Naive thymus-derived CD4-positive, alpha-beta T cell (primary cell): ENCODE measurements around the gene NBEA. TPM values are rescaled to one million over a fixed set of nuclear protein-coding genes. Genes with fewer than 3 reads are reported as not detected.

Experiments used
- ATAC-seq: fragments of 150-1000 bp; cut with Tn5 transposase; 2 replicates; pipeline ENCODE4 v1.10.0; 2021; ENCODE audit warnings: mild to moderate bottlenecking, moderate library complexity
- CTCF ChIA-PET: fragments of 350-600 bp; sonication (Branson Sonifier 250); formaldehyde crosslinking; loops from one replicate; lab custom pipeline; 2021; ENCODE audit warnings: antibody characterized with exemption; lab: Charles Lee
- POLR2A ChIA-PET: fragments of 350-600 bp; sonication (Branson Sonifier 250); formaldehyde crosslinking; loops from one replicate; lab custom pipeline; 2021; ENCODE audit warnings: antibody characterized with exemption, inconsistent platforms; lab: Charles Lee
- DNase-seq, 9 donors: peaks; one replicate each; pipeline versions ENCODE4 v3.0.0 to v3.0.0-alpha.2; 2020 to 2022; ENCODE audit warnings: mixed read lengths in 1 of 9
- H3K27ac ChIP-seq: one replicate; pipeline ENCODE4 v1.7.0; 2013; ENCODE audit warnings: mild to moderate bottlenecking, low read depth, low read length, moderate library complexity
- H3K27me3 ChIP-seq, 2 donors: one replicate each; pipeline ENCODE4 v1.7.0; 2013; ENCODE audit warnings: low read length in 2 of 2, mild to moderate bottlenecking in 2 of 2, moderate library complexity in 2 of 2; ENCODE audit not compliant: control insufficient read depth in 2 of 2, insufficient read depth in 2 of 2
- H3K36me3 ChIP-seq, 3 experiments: 1 replicate in 2 of 3; 2 replicates in 1 of 3; pipeline ENCODE4 v1.7.0; 2013; ENCODE audit warnings: low read length in 3 of 3, mild to moderate bottlenecking in 3 of 3, moderate library complexity in 1 of 3; ENCODE audit not compliant: insufficient read depth in 3 of 3, control insufficient read depth in 2 of 3
- H3K4me1 ChIP-seq, 2 donors: one replicate each; pipeline ENCODE4 v1.7.0; 2013; ENCODE audit warnings: low read length in 2 of 2, mild to moderate bottlenecking in 2 of 2, moderate library complexity in 1 of 2; ENCODE audit not compliant: control insufficient read depth in 2 of 2, insufficient read depth in 2 of 2
- H3K4me3 ChIP-seq: 2 replicates; pipeline ENCODE4 v1.7.0; 2013; ENCODE audit warnings: mild to moderate bottlenecking, low read length
- H3K9me3 ChIP-seq, 3 experiments: 1 replicate in 2 of 3; 2 replicates in 1 of 3; pipeline ENCODE4 v1.7.0; 2013; ENCODE audit warnings: low read length in 3 of 3; ENCODE audit not compliant: control insufficient read depth in 2 of 3
- H3K27ac Mint-ChIP-seq, 9 donors: one replicate each; pipeline ENCODE4 v1.8.0; 2020 to 2022; ENCODE audit warnings: mixed read lengths in 9 of 9, mild to moderate bottlenecking in 8 of 9, moderate library complexity in 5 of 9, inconsistent platforms in 2 of 9
- H3K27me3 Mint-ChIP-seq, 5 donors: one replicate each; pipeline ENCODE4 v1.8.0; 2021 to 2022; ENCODE audit warnings: mixed read lengths in 5 of 5, mild to moderate bottlenecking in 1 of 5
- H3K36me3 Mint-ChIP-seq, 5 donors: one replicate each; pipeline ENCODE4 v1.8.0; 2020 to 2022; ENCODE audit warnings: mixed read lengths in 5 of 5, mild to moderate bottlenecking in 3 of 5, inconsistent platforms in 1 of 5
- H3K4me1 Mint-ChIP-seq, 7 donors: one replicate each; pipeline ENCODE4 v1.8.0; 2020 to 2022; ENCODE audit warnings: mixed read lengths in 7 of 7, mild to moderate bottlenecking in 3 of 7, inconsistent platforms in 1 of 7
- H3K4me3 Mint-ChIP-seq, 10 donors: one replicate each; pipeline ENCODE4 v1.8.0; 2020 to 2022; ENCODE audit warnings: mild to moderate bottlenecking in 10 of 10, mixed read lengths in 10 of 10, moderate library complexity in 6 of 10, inconsistent platforms in 2 of 10
- H3K9me3 Mint-ChIP-seq, 11 donors: one replicate each; pipeline ENCODE4 v1.8.0; 2020 to 2022; ENCODE audit warnings: mixed read lengths in 11 of 11, mild to moderate bottlenecking in 4 of 11, inconsistent platforms in 1 of 11, moderate library complexity in 1 of 11
- intact Hi-C, 2 donors: fragments of 100-400 bp; cut with micrococcal nuclease; formaldehyde crosslinking; loops; one replicate each; pipeline ENCODE4 v1.15.1; 2023
- polyA plus RNA-seq, 2 donors: library from polyadenylated mRNA; unstranded; fragments of 300-500 nt; fragmentation: Illumina TruSeq; gene quantifications; one replicate each; pipeline ENCODE4 v1.2.3, GENCODE V29; 2021
- total RNA-seq, 6 experiments: library from RNA in 5 of 6; stranded (reverse) in 5 of 6; gene quantifications; 1 replicate in 5 of 6; 2 replicates in 1 of 6; pipeline ENCODE4 v1.2.3 and lab custom pipeline; 2021 to 2026

The NBEA gene
- total and polyA plus RNA-seq, 7 experiments from 2014 or later, result 0.15 to 6.3 (median 3.2) TPM

DNA sequence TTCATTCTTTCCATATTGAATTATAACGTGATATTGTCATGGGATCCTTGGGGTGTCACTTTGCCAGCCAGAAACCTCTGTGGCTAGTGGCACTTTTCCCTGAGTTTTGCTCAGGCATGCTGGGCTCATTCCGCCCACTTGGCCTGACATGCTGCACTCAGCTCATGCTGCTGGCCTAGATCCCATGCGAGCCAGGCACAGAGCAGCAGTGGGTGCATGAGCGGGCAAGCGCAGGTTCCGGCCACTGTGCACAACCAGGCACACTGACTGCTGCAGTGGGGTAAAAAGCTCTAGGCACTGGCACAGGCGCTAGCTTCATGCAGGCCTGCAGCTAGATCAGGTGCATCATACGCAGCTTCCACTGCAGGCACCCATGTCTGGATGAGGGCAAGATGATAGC lies 313.2 kb downstream of the NBEA start:
- peaks cover 0 to 5% (median 0%) of the 10 kb centered on the region in 11 donors for H3K9me3 Mint-ChIP-seq
- H3K4me1 Mint-ChIP-seq, result peaks cover 0 to 7% (median 0%) of the 10 kb centered on the region in 7 donors
- Histone ChIP-seq H3K9me3 (no peaks in the 10 kb centered on the region), H3K4me3 (no peak overlapping the region), H3K27ac (no peak overlapping the region), H3K27me3 (no peaks in the 10 kb centered on the region), H3K4me1 (no peaks in the 10 kb centered on the region), H3K36me3 (peaks cover 0 to 8% (median 0%) of the 10 kb centered on the region in 3 experiments)
- POLR2A ChIA-PET, result no interaction called here
- DNase-seq (no peak), ATAC-seq (no peak)
- H3K4me3 Mint-ChIP-seq, result no peak overlapping the region
- H3K36me3 Mint-ChIP-seq, result peaks cover 0 to 32% (median 13%) of the 10 kb centered on the region in 5 donors
- CTCF ChIA-PET, result no interaction called here
- no peak overlapping the region for H3K27ac Mint-ChIP-seq
- no peaks in the 10 kb centered on the region for H3K27me3 Mint-ChIP-seq
- intact Hi-C loops, result no loop called here

DNA sequence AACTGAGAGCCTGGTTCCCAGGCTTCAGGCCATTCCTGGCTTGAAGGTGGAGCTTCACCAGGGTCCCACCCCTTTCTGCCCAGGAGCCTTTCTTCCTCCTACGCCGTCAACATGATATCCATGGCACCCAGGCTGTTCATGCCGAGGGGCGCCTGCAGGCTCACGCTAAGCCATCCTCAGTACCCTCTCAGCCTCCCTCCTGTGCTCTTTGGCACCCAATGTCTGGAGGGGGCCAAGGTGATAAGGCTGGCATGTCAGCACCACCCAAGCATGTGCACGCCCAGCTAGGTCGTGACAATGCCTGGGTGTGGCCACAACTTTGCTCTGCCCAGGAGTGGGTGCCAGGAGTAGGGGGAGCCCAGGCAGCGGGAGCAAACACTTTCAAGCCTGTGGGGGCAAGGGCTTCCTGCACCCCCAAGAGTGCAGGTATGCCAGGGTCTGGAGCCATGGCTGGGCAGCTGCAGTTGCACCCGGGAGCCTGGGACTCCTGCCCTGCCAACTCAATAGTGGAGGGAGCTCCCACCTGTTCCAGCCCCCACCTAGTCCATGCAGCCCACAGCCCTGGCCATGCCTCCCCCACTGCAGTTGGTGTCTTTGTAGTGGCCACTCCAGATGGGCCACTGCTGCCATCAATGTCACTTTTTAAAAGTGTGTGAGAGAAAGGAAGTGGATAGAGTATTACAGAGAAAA lies 314.5 kb downstream of the NBEA start:
- Histone ChIP-seq H3K4me1 (no peaks in the 10 kb centered on the region), H3K27me3 (no peaks in the 10 kb centered on the region), H3K27ac (no peak overlapping the region), H3K36me3 (peaks cover 0 to under 1% (median 0%) of the 10 kb centered on the region in 3 experiments), H3K9me3 (no peaks in the 10 kb centered on the region), H3K4me3 (no peak overlapping the region)
- intact Hi-C loops, result no loop called here
- DNase-seq (no peak), ATAC-seq (no peak)
- Mint-ChIP-seq H3K36me3 (peaks cover 0 to 28% (median 11%) of the 10 kb centered on the region in 5 donors), H3K27me3 (no peaks in the 10 kb centered on the region), H3K4me3 (no peak overlapping the region), H3K9me3 (peaks cover 0 to 8% (median 0%) of the 10 kb centered on the region in 11 donors), H3K4me1 (peaks cover 0 to 7% (median 0%) of the 10 kb centered on the region in 7 donors), H3K27ac (no peak overlapping the region)
- CTCF ChIA-PET, result no interaction called here
- POLR2A ChIA-PET, result no interaction called here

DNA sequence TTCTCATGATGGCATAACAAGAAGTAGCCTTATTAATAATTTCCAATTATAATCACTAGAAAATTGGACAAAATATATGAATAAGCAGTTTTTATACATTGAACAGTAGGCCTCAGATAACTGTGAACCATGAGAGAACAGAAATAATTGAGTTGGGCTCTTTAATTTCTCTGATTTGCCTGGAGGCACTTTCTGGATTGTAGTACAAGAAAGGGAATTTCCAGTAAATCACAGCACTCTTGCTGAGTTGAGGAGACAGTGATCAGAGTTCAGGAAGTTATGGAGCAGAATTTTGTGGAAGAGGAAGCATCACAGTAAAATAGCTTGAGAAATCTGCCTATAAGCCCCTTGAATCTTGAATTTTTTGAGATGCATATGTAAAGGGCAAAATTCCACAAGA lies 318.2 kb downstream of the NBEA start:
- ATAC-seq, result no peak
- Histone ChIP-seq H3K27me3 (no peaks in the 10 kb centered on the region), H3K4me3 (no peak overlapping the region), H3K27ac (no peak overlapping the region), H3K9me3 (no peaks in the 10 kb centered on the region), H3K36me3 (no peaks in the 10 kb centered on the region), H3K4me1 (no peaks in the 10 kb centered on the region)
- POLR2A ChIA-PET, result no interaction called here
- peaks cover 0 to 35% (median 17%) of the 10 kb centered on the region in 11 donors for H3K9me3 Mint-ChIP-seq
- CTCF ChIA-PET, result no interaction called here
- no peak overlapping the region for H3K27ac Mint-ChIP-seq
- DNase-seq, result no peak
- no peak overlapping the region for H3K4me3 Mint-ChIP-seq
- H3K36me3 Mint-ChIP-seq, result peaks cover 0 to 16% (median 0%) of the 10 kb centered on the region in 5 donors
- intact Hi-C loops, result no loop called here
- no peaks in the 10 kb centered on the region for H3K27me3 Mint-ChIP-seq
- H3K4me1 Mint-ChIP-seq, result no peaks in the 10 kb centered on the region

DNA sequence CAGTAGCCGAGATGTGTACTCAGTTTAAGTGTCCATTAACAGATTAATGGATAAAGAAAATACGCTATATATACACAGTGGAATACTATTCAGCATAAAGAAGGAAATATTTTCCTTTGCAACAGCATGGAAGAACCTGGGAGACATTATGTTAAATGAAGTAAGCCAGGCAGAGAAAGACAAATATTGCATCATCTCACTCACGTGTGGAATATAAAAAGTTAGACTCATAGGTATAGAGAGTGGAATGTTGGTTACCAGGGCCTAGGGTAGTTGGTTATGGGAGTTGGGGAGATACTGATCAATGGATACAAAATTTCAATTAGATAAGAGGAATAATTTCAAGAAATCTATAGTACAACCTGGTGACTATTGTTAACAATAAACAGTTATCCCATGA lies 324.3 kb downstream of the NBEA start:
- Histone ChIP-seq H3K36me3 (no peaks in the 10 kb centered on the region), H3K27ac (no peak overlapping the region), H3K4me1 (no peaks in the 10 kb centered on the region), H3K9me3 (peaks cover 0 to 5% (median 0%) of the 10 kb centered on the region in 3 experiments), H3K4me3 (no peak overlapping the region), H3K27me3 (no peaks in the 10 kb centered on the region)
- intact Hi-C loops, result no loop called here
- no peak overlapping the region for H3K4me3 Mint-ChIP-seq
- POLR2A ChIA-PET, result no interaction called here
- H3K27me3 Mint-ChIP-seq, result peaks cover 0 to 5% (median 0%) of the 10 kb centered on the region in 5 donors
- no peak for ATAC-seq
- peaks cover 0 to 29% (median 9%) of the 10 kb centered on the region in 5 donors for H3K36me3 Mint-ChIP-seq
- no peak for DNase-seq
- H3K9me3 Mint-ChIP-seq, result peaks cover 5 to 76% (median 35%) of the 10 kb centered on the region in 11 donors
- H3K27ac Mint-ChIP-seq, result no peak overlapping the region
- no peaks in the 10 kb centered on the region for H3K4me1 Mint-ChIP-seq
- CTCF ChIA-PET, result no interaction called here

DNA sequence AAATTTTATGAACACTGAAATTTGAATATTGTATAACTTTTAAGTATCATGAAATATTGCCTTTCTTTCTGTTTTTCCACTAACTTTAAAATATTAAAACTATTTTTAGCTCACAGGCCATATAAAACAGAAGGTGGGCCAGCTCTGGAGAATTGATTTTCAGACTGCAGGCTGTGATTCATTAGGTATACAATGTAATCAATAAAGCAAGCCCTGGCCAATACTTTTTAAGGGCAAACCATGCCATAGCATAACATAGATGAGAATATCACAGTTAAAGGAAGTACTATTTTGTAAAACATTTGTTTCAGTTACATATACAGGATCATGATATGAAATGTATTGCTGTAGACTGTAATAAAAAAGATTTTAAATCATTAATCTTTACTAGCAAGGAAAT lies 336.8 kb downstream of the NBEA start:
- H3K4me1 ChIP-seq, result no peaks in the 10 kb centered on the region
- no peaks in the 10 kb centered on the region for H3K27me3 ChIP-seq
- no peaks in the 10 kb centered on the region for H3K36me3 Mint-ChIP-seq
- no peaks in the 10 kb centered on the region for H3K27me3 Mint-ChIP-seq
- no peak for DNase-seq
- peaks cover 0 to 11% (median 6%) of the 10 kb centered on the region in 11 donors for H3K9me3 Mint-ChIP-seq
- H3K4me3 Mint-ChIP-seq, result no peak overlapping the region
- POLR2A ChIA-PET, result no interaction called here
- H3K27ac Mint-ChIP-seq, result no peak overlapping the region
- H3K9me3 ChIP-seq, result no peaks in the 10 kb centered on the region
- H3K36me3 ChIP-seq, result no peaks in the 10 kb centered on the region
- CTCF ChIA-PET, result no interaction called here
- H3K27ac ChIP-seq, result no peak overlapping the region
- intact Hi-C loops, result no loop called here
- H3K4me1 Mint-ChIP-seq, result no peaks in the 10 kb centered on the region
- no peak overlapping the region for H3K4me3 ChIP-seq
- ATAC-seq, result no peak

DNA sequence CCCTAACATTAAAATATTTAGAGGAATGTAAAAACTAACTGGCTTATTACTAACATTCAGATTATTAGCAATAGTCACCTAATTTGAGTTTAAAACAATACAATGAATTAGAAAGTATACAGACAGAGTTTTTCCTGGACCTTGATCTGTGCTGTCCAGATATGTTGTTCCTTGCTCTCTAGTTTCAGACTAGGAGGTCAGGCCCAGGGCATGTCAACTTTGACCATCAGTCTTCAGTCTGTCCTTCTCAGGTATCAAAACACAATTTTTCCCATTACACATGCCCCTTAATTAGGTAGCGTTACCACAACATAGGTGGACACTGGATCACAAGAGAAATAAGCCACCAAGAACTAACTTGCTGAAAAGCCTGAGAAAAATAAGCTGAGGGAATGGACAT lies 337.4 kb downstream of the NBEA start:
- DNase-seq (no peak), ATAC-seq (no peak)
- H3K27me3 Mint-ChIP-seq, result no peaks in the 10 kb centered on the region
- CTCF ChIA-PET, result no interaction called here
- no peaks in the 10 kb centered on the region for H3K4me1 Mint-ChIP-seq
- Histone ChIP-seq H3K9me3 (no peaks in the 10 kb centered on the region), H3K27ac (no peak overlapping the region), H3K4me1 (no peaks in the 10 kb centered on the region), H3K27me3 (no peaks in the 10 kb centered on the region), H3K36me3 (no peaks in the 10 kb centered on the region), H3K4me3 (no peak overlapping the region)
- POLR2A ChIA-PET, result no interaction called here
- H3K9me3 Mint-ChIP-seq, result peaks cover 0 to 6% (median 2%) of the 10 kb centered on the region in 11 donors
- H3K36me3 Mint-ChIP-seq, result no peaks in the 10 kb centered on the region
- no peak overlapping the region for H3K4me3 Mint-ChIP-seq
- intact Hi-C loops, result no loop called here
- no peak overlapping the region for H3K27ac Mint-ChIP-seq

DNA sequence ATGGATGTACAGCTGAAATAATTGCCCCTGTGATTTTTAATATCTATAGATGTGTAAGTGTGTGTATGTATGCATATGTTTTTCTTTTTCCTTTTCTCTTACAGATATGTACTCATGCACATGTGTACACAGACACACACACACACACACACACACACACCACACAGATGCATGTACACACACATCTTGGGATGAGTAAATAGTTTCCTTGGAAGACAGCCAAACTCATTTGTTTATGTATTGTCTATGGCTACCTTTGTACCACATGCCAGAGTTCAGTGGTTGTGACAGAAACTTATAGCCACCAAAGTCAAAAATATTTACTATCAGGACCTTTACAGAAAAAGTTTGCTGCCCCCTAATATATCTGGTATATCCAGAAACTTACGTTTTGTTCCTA lies 341.8 kb downstream of the NBEA start:
- Mint-ChIP-seq H3K4me3 (no peak overlapping the region), H3K27me3 (no peaks in the 10 kb centered on the region), H3K9me3 (peaks cover 0 to 6% (median 0%) of the 10 kb centered on the region in 11 donors), H3K4me1 (no peaks in the 10 kb centered on the region), H3K36me3 (no peaks in the 10 kb centered on the region), H3K27ac (no peak overlapping the region)
- Histone ChIP-seq H3K4me1 (no peaks in the 10 kb centered on the region), H3K27ac (no peak overlapping the region), H3K9me3 (no peaks in the 10 kb centered on the region), H3K36me3 (no peaks in the 10 kb centered on the region), H3K4me3 (no peak overlapping the region), H3K27me3 (no peaks in the 10 kb centered on the region)
- intact Hi-C loops, result no loop called here
- ChIA-PET POLR2A (no interaction called here), CTCF (no interaction called here)
- ATAC-seq (no peak), DNase-seq (no peak)
